ENCODE measurements around the gene AP3B1. TPM values are rescaled to one million over a fixed set of nuclear protein-coding genes. Genes with fewer than 3 reads are reported as not detected.

AP3B1 gene
- total and polyA plus RNA-seq, 2 experiments from 2014 or later: 32.1 to 46.3 TPM

DNA sequence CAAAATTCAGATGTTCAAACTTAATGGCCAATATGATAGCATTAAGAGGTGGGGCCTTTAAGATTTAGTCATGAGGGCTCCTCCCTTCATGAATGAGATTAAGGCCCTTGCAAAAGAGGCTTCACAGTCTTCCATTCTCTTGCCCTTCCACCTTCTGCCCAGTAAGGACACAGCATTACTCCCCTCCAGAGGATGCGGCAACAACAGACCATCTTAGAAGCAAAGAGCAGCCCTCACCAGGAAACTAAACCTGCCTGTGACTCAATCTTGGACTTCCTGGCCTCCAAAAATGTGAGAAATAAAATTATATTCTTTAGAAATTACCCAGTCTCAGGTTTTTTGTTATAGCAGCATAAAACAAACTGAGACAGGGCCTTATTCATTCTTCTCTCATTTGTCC is 8.2 kb downstream of the AP3B1 start (continued):
- TF ChIP-seq, protein P1, sequence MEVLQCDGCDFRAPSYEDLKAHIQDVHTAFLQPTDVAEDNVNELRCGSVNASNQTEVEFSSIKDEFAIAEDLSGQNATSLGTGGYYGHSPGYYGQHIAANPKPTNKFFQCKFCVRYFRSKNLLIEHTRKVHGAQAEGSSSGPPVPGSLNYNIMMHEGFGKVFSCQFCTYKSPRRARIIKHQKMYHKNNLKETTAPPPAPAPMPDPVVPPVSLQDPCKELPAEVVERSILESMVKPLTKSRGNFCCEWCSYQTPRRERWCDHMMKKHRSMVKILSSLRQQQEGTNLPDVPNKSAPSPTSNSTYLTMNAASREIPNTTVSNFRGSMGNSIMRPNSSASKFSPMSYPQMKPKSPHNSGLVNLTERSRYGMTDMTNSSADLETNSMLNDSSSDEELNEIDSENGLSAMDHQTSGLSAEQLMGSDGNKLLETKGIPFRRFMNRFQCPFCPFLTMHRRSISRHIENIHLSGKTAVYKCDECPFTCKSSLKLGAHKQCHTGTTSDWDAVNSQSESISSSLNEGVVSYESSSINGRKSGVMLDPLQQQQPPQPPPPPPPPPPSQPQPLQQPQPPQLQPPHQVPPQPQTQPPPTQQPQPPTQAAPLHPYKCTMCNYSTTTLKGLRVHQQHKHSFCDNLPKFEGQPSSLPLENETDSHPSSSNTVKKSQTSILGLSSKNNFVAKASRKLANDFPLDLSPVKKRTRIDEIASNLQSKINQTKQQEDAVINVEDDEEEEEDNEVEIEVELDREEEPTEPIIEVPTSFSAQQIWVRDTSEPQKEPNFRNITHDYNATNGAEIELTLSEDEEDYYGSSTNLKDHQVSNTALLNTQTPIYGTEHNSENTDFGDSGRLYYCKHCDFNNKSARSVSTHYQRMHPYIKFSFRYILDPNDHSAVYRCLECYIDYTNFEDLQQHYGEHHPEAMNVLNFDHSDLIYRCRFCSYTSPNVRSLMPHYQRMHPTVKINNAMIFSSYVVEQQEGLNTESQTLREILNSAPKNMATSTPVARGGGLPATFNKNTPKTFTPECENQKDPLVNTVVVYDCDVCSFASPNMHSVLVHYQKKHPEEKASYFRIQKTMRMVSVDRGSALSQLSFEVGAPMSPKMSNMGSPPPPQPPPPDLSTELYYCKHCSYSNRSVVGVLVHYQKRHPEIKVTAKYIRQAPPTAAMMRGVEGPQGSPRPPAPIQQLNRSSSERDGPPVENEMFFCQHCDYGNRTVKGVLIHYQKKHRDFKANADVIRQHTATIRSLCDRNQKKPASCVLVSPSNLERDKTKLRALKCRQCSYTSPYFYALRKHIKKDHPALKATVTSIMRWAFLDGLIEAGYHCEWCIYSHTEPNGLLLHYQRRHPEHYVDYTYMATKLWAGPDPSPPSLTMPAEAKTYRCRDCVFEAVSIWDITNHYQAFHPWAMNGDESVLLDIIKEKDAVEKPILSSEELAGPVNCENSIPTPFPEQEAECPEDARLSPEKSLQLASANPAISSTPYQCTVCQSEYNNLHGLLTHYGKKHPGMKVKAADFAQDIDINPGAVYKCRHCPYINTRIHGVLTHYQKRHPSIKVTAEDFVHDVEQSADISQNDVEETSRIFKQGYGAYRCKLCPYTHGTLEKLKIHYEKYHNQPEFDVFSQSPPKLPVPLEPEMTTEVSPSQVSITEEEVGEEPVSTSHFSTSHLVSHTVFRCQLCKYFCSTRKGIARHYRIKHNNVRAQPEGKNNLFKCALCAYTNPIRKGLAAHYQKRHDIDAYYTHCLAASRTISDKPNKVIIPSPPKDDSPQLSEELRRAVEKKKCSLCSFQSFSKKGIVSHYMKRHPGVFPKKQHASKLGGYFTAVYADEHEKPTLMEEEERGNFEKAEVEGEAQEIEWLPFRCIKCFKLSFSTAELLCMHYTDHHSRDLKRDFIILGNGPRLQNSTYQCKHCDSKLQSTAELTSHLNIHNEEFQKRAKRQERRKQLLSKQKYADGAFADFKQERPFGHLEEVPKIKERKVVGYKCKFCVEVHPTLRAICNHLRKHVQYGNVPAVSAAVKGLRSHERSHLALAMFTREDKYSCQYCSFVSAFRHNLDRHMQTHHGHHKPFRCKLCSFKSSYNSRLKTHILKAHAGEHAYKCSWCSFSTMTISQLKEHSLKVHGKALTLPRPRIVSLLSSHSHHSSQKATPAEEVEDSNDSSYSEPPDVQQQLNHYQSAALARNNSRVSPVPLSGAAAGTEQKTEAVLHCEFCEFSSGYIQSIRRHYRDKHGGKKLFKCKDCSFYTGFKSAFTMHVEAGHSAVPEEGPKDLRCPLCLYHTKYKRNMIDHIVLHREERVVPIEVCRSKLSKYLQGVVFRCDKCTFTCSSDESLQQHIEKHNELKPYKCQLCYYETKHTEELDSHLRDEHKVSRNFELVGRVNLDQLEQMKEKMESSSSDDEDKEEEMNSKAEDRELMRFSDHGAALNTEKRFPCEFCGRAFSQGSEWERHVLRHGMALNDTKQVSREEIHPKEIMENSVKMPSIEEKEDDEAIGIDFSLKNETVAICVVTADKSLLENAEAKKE (CRISPR knock-in tag; IDR thresholded peaks at IDR 0.05): no peak
- TF ChIP-seq EZH2phosphoT487 (IDR thresholded peaks at IDR 0.05; ENCODE audit: unreplicated experiment) (no peak), EZH2 (IDR thresholded peaks at IDR 0.05; ENCODE audit: low read depth, unreplicated experiment) (no peak), JUNB (IDR thresholded peaks at IDR 0.05; ENCODE audit: unreplicated experiment) (no peak), STAT1 (IDR thresholded peaks at IDR 0.05; ENCODE audit: unreplicated experiment) (no peak), CREB1 (CRISPR knock-in tag; IDR thresholded peaks at IDR 0.05; ENCODE audit: low read depth) (no peak), POLR2AphosphoS5 (IDR thresholded peaks at IDR 0.05; ENCODE audit: low read depth) (no peak), ZNF114 (CRISPR knock-in tag; IDR thresholded peaks at IDR 0.05) (no peak)
- TF ChIP-seq, protein P2, sequence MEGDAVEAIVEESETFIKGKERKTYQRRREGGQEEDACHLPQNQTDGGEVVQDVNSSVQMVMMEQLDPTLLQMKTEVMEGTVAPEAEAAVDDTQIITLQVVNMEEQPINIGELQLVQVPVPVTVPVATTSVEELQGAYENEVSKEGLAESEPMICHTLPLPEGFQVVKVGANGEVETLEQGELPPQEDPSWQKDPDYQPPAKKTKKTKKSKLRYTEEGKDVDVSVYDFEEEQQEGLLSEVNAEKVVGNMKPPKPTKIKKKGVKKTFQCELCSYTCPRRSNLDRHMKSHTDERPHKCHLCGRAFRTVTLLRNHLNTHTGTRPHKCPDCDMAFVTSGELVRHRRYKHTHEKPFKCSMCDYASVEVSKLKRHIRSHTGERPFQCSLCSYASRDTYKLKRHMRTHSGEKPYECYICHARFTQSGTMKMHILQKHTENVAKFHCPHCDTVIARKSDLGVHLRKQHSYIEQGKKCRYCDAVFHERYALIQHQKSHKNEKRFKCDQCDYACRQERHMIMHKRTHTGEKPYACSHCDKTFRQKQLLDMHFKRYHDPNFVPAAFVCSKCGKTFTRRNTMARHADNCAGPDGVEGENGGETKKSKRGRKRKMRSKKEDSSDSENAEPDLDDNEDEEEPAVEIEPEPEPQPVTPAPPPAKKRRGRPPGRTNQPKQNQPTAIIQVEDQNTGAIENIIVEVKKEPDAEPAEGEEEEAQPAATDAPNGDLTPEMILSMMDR (conservative IDR thresholded peaks at IDR 0.05; ENCODE audit: low read depth in 2 of 2): no peak

All from GM23338 (cell line).